NCI-H226 (cell line): ENCODE measurements around the gene PARVB.

Source experiments
- DNase-seq: peaks from one replicate; pipeline ENCODE4 v3.0.0-alpha.2; 2015

The PARVB gene

GRCh38 chr22:44166498-44167276 is 142.6 kb downstream of the PARVB start:
- DNase-seq: no peak

GRCh38 chr22:44167501-44167900 is 143.4 kb downstream of the PARVB start:
- DNase-seq: no peak

GRCh38 chr22:44168206-44168605 is 144.1 kb downstream of the PARVB start:
- DNase-seq: no peak

- DNase-seq: no peak
Measured at GRCh38 chr22:44170470-44170869, 146.4 kb downstream of the PARVB start.

GRCh38 chr22:44171561-44171960 is 147.5 kb downstream of the PARVB start:
- no peak for DNase-seq

GRCh38 chr22:44172370-44173108 is 148.4 kb downstream of the PARVB start:
- no peak for DNase-seq

- DNase-seq: no peak
Measured at GRCh38 chr22:44173154-44173553, 149.1 kb downstream of the PARVB start.

GRCh38 chr22:44175676-44176075 is 151.6 kb downstream of the PARVB start:
- no peak for DNase-seq

GRCh38 chr22:44179196-44179988 is 155.3 kb downstream of the PARVB start:
- DNase-seq: no peak

GRCh38 chr22:44179989-44180705 is 156.0 kb downstream of the PARVB start:
- DNase-seq: no peak

GRCh38 chr22:44180706-44181032 is 156.6 kb downstream of the PARVB start, which contains the start of gene PARVG:
TSS of gene PARVG (plus strand) at chr22:44180925. CDS start at chr22:44183330, 2,405 bp downstream.
- no peak for DNase-seq

- DNase-seq: no peak
Measured at GRCh38 chr22:44181033-44181911, 157.2 kb downstream of the PARVB start.

- DNase-seq: no peak
Measured at GRCh38 chr22:44181912-44182587, 157.9 kb downstream of the PARVB start.

GRCh38 chr22:44182588-44183286 is 158.6 kb downstream of the PARVB start:
- DNase-seq: no peak

- DNase-seq: no peak
Measured at GRCh38 chr22:44183287-44183588, 159.1 kb downstream of the PARVB start.

GRCh38 chr22:44184006-44184405 is 159.9 kb downstream of the PARVB start:
- no peak for DNase-seq

GRCh38 chr22:44185237-44186120 is 161.4 kb downstream of the PARVB start:
- no peak for DNase-seq

- DNase-seq: no peak
Measured at GRCh38 chr22:44186121-44186510, 162.0 kb downstream of the PARVB start.

- no peak for DNase-seq
Measured at GRCh38 chr22:44186737-44187136, 162.6 kb downstream of the PARVB start.
